Mesothelial cell of epicardium (in vitro differentiated cells): ENCODE results near the gene FADD. TPM values are rescaled to one million over a fixed set of nuclear protein-coding genes. Genes with fewer than 3 reads are reported as not detected.

ENCODE experiments used
- DNase-seq, 2 experiments: peaks; one replicate each; pipeline ENCODE4 v3.0.0; 2021; ENCODE audit warnings: low spot score in 2 of 2; ENCODE audit not compliant: unreplicated experiment in 2 of 2
- H3K27ac Mint-ChIP-seq: 2 replicates; pipeline ENCODE4 v1.8.0; 2021; ENCODE audit warnings: mixed read lengths
- H3K27me3 Mint-ChIP-seq: 2 replicates; pipeline ENCODE4 v1.8.0; 2021; ENCODE audit warnings: low read depth, mixed read lengths
- H3K36me3 Mint-ChIP-seq: 2 replicates; pipeline ENCODE4 v1.8.0; 2021; ENCODE audit warnings: mixed read lengths
- H3K4me1 Mint-ChIP-seq: 2 replicates; pipeline ENCODE4 v1.8.0; 2021; ENCODE audit warnings: mixed read lengths
- H3K4me3 Mint-ChIP-seq: 2 replicates; pipeline ENCODE4 v1.8.0; 2021; ENCODE audit warnings: mild to moderate bottlenecking, moderate library complexity, mixed read lengths
- H3K9me3 Mint-ChIP-seq: 2 replicates; pipeline ENCODE4 v1.8.0; 2021; ENCODE audit warnings: mixed read lengths
- total RNA-seq: library from RNA; stranded (reverse); gene quantifications from 3 replicates; pipeline ENCODE4 v1.2.1, GENCODE V29; 2021
- TF ChIP-seq, protein P1 (sequence below): fragments of 200-600 bp; sonication (generic); IDR thresholded peaks from one replicate; pipeline ENCODE4 v1.5.0; 2021; ENCODE audit warnings: antibody characterized with exemption; ENCODE audit not compliant: unreplicated experiment

Gene FADD
- total RNA-seq, 1 donor from 2014 or later: 20.9 TPM

DNA sequence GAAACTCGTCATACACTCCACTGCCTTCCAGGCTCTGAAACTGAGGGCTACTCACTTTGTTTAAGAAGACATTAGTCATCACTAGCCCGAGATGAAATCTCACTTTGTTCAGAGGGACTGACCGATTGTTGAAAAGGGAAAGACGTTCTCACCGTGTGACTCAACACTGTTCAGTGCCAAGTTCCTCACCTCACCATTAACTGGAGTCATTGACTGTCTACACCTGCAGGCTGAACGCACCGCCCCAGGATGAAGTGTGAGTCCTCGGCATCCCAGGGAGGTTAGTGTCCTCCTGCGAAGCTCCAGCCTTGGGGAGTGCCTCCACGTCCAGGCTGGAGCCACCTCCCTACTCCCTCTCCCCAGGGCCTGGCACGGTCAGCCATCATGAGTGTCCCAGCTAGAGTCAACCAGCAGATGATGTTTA is 30.4 kb downstream of the FADD start:
- no peak overlapping the region for H3K27ac Mint-ChIP-seq
- H3K4me1 Mint-ChIP-seq: no peaks in the 10 kb centered on the region
- TF ChIP-seq, protein P1, sequence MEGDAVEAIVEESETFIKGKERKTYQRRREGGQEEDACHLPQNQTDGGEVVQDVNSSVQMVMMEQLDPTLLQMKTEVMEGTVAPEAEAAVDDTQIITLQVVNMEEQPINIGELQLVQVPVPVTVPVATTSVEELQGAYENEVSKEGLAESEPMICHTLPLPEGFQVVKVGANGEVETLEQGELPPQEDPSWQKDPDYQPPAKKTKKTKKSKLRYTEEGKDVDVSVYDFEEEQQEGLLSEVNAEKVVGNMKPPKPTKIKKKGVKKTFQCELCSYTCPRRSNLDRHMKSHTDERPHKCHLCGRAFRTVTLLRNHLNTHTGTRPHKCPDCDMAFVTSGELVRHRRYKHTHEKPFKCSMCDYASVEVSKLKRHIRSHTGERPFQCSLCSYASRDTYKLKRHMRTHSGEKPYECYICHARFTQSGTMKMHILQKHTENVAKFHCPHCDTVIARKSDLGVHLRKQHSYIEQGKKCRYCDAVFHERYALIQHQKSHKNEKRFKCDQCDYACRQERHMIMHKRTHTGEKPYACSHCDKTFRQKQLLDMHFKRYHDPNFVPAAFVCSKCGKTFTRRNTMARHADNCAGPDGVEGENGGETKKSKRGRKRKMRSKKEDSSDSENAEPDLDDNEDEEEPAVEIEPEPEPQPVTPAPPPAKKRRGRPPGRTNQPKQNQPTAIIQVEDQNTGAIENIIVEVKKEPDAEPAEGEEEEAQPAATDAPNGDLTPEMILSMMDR: no peak
- H3K4me3 Mint-ChIP-seq: no peak overlapping the region
- no peaks in the 10 kb centered on the region for H3K27me3 Mint-ChIP-seq
- DNase-seq: no peak
- no peaks in the 10 kb centered on the region for H3K36me3 Mint-ChIP-seq
- H3K9me3 Mint-ChIP-seq: no peaks in the 10 kb centered on the region

DNA sequence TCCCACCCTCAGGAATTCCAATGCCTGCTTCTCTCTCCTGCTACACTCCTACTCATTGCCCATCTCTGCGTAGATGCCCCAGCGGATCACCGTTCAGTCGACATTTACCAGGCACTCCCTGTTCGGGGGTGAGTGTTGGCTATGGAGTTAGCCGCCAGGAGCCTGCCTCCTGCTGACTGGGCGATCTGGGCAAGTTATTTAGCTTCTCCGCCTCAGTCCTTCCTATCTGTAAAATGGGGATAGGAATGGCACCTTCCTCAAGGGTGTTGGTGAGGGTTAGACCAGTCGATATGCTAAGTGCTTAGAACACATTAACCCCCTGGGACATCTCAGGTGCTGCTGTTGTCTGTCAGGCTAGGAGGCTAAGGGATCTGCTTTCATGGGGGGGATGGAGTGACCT is 30.9 kb downstream of the FADD start:
- Mint-ChIP-seq H3K36me3 (no peaks in the 10 kb centered on the region), H3K4me1 (no peaks in the 10 kb centered on the region), H3K27ac (no peak overlapping the region), H3K4me3 (no peak overlapping the region), H3K9me3 (no peaks in the 10 kb centered on the region), H3K27me3 (peaks cover 2% of the 10 kb centered on the region)
- TF ChIP-seq, protein P1: no peak
- DNase-seq: no peak

DNA sequence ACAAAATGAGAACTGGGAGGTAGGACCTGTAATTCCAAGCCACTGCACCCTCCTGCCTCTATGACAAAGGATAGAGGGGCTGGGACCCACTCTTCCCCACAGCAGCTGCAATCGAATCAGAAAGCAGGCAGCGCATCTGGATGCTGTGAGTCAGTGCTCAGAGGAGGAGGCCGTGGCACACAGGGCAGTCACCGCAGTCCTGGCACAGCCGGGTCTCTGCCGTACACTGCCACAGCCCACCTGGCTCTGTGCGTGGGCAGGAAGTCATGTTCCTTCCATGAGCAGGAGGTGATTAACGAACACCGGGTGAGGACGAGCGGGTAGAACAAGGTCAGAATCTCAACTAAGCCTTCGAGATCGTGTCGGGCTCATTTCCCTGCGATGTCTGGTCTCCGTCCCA is 37.2 kb downstream of the FADD start:
- Mint-ChIP-seq H3K4me1 (no peaks in the 10 kb centered on the region), H3K9me3 (no peaks in the 10 kb centered on the region), H3K27ac (no peak overlapping the region), H3K36me3 (no peaks in the 10 kb centered on the region), H3K27me3 (peaks cover 13% of the 10 kb centered on the region), H3K4me3 (no peak overlapping the region)
- TF ChIP-seq, protein P1: no peak
- DNase-seq: no peak

DNA sequence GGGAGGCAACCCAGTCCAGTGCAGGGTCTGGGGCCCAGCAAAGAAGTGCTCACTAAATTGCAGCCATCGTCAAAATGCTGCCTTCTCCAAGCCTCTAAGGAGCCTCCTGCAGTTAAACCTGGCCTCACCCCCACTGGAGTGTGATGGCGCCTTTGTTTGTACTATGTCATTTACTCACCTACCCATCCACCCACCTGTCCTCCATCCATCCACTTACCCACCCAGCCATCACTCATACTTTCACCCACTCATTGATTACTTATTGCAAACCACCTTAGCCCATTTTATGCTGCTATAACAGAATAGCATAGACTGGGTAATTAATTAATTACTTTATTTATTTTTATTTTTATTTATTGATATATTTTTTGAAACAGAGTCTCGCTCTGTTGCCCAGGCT is 38.6 kb downstream of the FADD start:
- TF ChIP-seq, protein P1: no peak
- no peak overlapping the region for H3K4me3 Mint-ChIP-seq
- H3K9me3 Mint-ChIP-seq: no peaks in the 10 kb centered on the region
- H3K4me1 Mint-ChIP-seq: no peaks in the 10 kb centered on the region
- no peak for DNase-seq
- H3K27ac Mint-ChIP-seq: no peak overlapping the region
- no peaks in the 10 kb centered on the region for H3K36me3 Mint-ChIP-seq
- peaks cover 13% of the 10 kb centered on the region for H3K27me3 Mint-ChIP-seq

DNA sequence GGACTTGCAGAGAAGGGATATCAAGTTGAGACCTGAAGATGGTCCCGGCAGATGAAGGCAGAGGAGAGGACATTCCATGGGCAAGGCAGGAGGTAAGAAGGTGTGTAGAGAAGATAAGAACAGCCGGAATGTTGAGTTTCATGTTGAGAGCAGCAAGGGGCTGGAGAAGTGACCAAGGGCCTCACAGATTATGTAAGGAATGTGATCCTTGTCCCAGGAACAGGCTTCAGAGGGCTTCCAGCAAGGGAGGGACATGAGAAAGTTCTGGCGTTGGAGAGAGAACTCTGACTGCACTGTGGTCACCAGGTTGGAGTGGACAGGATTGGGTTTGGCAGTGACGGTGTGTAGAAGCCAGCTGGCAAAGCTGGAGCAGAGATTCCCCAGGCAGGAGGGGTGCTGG is 39.8 kb downstream of the FADD start:
- Mint-ChIP-seq H3K4me1 (no peaks in the 10 kb centered on the region), H3K27ac (no peak overlapping the region), H3K9me3 (no peaks in the 10 kb centered on the region), H3K4me3 (no peak overlapping the region), H3K36me3 (no peaks in the 10 kb centered on the region), H3K27me3 (peaks cover 13% of the 10 kb centered on the region)
- TF ChIP-seq, protein P1: no peak
- no peak for DNase-seq

DNA sequence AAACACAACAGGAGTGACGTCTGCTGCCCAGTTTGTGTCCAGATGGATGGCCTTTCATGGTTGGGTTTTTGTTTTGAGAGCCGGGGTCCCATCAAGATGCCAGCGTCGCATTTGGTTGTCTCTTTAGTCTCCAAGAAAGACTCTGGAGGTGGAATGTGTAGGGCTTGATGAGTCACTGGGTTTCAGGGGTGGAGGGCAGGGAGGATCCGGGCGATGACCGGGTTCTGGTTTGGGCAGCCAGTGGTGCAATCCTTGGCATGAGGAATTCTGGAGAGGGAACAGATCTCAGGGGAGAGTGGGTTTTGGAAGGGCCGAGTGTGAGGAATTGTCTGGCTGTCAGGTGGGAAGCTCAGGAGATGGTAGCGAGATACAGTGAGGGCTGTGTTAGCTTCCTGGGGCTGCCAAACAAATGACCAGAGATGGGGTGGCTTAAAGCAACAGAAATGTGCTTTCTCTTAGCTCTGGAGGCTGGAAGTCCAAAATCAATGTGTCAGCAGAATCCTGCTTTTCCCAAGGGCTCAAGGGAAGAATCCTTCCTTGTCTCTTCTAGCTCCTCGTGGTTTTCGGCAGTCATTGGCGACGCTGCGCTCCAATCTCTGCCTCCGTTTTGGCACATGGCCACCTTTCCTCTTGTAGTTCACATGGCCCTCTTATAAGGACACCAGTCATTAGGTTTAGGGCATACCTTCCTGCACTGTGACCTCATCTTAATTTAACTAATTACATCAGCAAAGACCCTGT is 41.0 kb downstream of the FADD start:
- TF ChIP-seq, protein P1: no peak

More for the DNA sequence above, 41.0 kb downstream of the FADD start:
- H3K27me3 Mint-ChIP-seq: peaks cover 11% of the 10 kb centered on the region
- no peaks in the 10 kb centered on the region for H3K36me3 Mint-ChIP-seq
- no peaks in the 10 kb centered on the region for H3K4me1 Mint-ChIP-seq
- H3K9me3 Mint-ChIP-seq: no peaks in the 10 kb centered on the region
- no peak overlapping the region for H3K27ac Mint-ChIP-seq
- H3K4me3 Mint-ChIP-seq: no peak overlapping the region
- DNase-seq: no peak
